NCI-H69 (cell line): ENCODE measurements around the gene ELOA2.
"Not testable (repeated sequence)": the region's sequence is repeated elsewhere in the genome, so short reads cannot be mapped to it uniquely, and the experiment has no call there.

ENCODE experiments used
- DNase-seq: peaks from one replicate; lab custom pipeline; 2025; lab: John Stamatoyannopoulos, UW

ELOA2 gene

GRCh38 chr18:47022821-47023220 is 12.6 kb downstream of the ELOA2 start:
- DNase-seq = not testable (repeated sequence)

- DNase-seq = not testable (repeated sequence)
Measured at GRCh38 chr18:47020757-47021156, 14.7 kb downstream of the ELOA2 start.

GRCh38 chr18:47019870-47020269 is 15.6 kb downstream of the ELOA2 start:
- DNase-seq = not testable (repeated sequence)
